ENCODE measurements around the gene WFDC1. TPM values are rescaled to one million over a fixed set of nuclear protein-coding genes. Genes with fewer than 3 reads are reported as not detected.
A peak's percentile ranks its signal among the peaks of the same experiment; 100 is the strongest.

WFDC1 gene
- polyA plus RNA-seq, 6 donors from 2014 or later: not detected

DNA sequence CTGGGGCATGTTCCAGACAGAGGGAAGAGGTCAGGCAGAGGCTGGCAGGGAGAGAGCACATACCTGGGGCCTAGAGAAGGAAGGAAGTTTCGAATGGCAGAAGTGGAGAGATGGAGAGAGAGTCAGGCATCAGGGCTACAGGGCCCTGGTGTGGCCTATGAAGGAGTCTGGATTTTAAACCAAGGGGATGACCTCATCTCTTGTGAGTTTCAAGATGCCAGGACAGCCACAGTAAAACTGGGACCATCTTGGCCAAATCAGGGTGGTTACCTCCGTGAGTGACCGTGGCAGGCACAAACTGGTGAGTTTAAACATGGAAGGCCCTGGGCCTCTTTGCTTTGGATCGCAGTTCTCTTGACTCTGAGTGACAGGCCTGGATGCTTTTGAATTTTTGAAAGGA lies 66.1 kb downstream of the WFDC1 start:
- Mint-ChIP-seq H3K4me3 (no peak overlapping the region), H3K27me3 (peaks cover 14 to 21% (median 16%) of the 10 kb centered on the region in 3 donors), H3K27ac (peak overlapping the region in 1 of 6 donors; percentile 77), H3K4me1 (peaks cover 0 to 5% (median 0%) of the 10 kb centered on the region in 3 donors), H3K36me3 (no peaks in the 10 kb centered on the region), H3K9me3 (no peaks in the 10 kb centered on the region)
- DNase-seq (no peak), ATAC-seq (ENCODE audit: low read depth in 2 of 2) (no peak)

DNA sequence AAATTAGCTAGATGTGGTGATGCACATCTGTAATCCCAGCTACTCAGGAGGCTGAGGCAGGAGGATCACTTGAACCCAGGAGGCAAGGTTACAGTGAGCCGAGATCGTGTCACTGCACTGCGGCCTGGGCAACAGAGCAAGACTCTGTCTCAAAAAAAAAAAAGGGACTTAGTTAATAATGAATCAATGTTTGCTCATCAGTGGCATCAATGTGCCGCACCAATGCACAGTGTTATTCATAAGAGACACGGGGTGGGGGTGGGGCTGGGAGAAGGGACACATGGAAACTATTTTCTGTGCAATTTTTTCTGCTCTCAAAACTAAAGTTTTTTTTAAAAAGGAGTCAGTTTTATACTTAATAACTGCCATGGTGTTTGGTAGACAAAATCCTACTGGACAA lies 66.9 kb downstream of the WFDC1 start:
- Mint-ChIP-seq H3K9me3 (no peaks in the 10 kb centered on the region), H3K27ac (no peak overlapping the region), H3K4me1 (peaks cover 0 to 5% (median 0%) of the 10 kb centered on the region in 3 donors)

DNA sequence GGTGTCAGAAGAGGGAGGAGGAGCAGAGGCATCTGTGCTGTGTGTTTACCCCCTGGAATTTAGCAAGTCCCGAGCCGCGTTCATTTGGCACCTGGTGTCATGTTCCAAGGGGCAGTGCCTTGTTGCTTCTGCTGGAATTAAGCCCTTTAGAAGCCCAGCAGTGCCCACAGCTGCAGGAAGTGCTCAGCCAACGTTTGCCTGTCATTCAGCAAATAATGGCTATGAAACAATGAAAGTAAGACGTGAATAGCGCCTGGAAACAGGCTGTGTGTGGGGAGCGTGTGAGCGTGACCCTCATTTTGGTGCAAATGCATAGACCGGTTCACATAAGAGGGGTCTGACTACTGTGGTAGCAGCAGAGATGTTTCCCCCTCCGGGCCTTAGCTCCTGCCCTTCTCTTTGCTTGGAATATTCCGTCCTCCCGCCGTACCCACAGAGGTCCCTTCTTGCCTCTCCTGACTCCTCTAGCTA lies 67.8 kb downstream of the WFDC1 start:
- Mint-ChIP-seq H3K27ac (no peak overlapping the region), H3K4me3 (no peak overlapping the region), H3K27me3 (peaks cover 24 to 39% (median 29%) of the 10 kb centered on the region in 3 donors), H3K4me1 (peaks cover 4 to 6% (median 5%) of the 10 kb centered on the region in 3 donors), H3K36me3 (no peaks in the 10 kb centered on the region), H3K9me3 (no peaks in the 10 kb centered on the region)
- ATAC-seq (ENCODE audit: low read depth in 2 of 2) (no peak), DNase-seq (no peak)

More for the DNA sequence above, 66.9 kb downstream of the WFDC1 start:
- peaks cover 14 to 29% (median 19%) of the 10 kb centered on the region in 3 donors for H3K27me3 Mint-ChIP-seq
- H3K36me3 Mint-ChIP-seq: no peaks in the 10 kb centered on the region
- no peak overlapping the region for H3K4me3 Mint-ChIP-seq
- ATAC-seq (ENCODE audit: low read depth in 2 of 2): no peak
- DNase-seq: no peak

DNA sequence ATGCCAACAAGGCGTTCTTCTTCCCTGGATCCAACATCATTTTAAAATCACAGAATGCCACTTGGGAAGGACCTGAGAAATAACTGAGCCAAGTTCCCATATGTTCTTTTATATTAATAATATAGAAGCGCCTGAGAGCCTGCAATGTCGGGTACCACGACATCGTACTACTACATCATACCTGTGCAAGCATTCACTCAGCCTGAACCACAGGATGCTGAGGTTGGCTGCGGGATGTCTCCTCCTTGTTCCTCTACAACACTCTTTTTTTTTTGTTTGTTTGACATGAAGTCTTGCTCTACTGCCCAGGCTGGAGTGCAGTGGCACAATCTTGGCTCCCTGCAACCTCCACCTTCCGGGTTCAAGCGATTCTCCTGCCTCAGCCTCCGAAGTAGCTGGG lies 71.5 kb downstream of the WFDC1 start:
- H3K9me3 Mint-ChIP-seq: no peaks in the 10 kb centered on the region
- DNase-seq (no peak), ATAC-seq (ENCODE audit: low read depth in 2 of 2) (no peak)
- H3K27me3 Mint-ChIP-seq: peaks cover 30 to 59% (median 48%) of the 10 kb centered on the region in 3 donors
- no peak overlapping the region for H3K27ac Mint-ChIP-seq
- peaks cover 4 to 15% (median 6%) of the 10 kb centered on the region in 3 donors for H3K4me1 Mint-ChIP-seq
- no peak overlapping the region for H3K4me3 Mint-ChIP-seq
- no peaks in the 10 kb centered on the region for H3K36me3 Mint-ChIP-seq

DNA sequence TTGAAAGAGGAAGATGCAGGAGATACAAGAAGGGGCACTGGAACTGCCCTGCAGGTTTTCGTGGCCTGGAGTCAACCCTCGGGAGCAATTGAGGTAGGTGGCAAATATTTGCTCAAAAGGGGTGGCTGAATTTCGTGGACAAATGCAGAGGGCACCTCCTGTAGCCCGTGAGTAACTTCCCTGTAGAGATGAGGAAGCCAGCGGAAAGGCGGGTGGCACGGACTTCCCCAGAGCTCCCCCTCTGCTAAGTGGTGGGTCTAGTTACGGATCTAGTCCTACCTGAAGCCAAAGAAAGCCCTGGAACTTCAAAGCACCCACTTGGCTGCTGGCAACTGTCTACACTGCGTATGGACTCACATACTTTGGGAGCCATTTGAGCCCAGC lies 72.6 kb downstream of the WFDC1 start:
- Mint-ChIP-seq H3K9me3 (peaks cover 0 to 1% (median 0%) of the 10 kb centered on the region in 7 donors), H3K4me1 (peaks cover 4 to 15% (median 6%) of the 10 kb centered on the region in 3 donors), H3K27ac (no peak overlapping the region), H3K27me3 (peaks cover 29 to 65% (median 57%) of the 10 kb centered on the region in 3 donors), H3K4me3 (peak overlapping the region in 3 of 8 donors; percentile 10 to 20 (median 12)), H3K36me3 (no peaks in the 10 kb centered on the region)
- no peak for ATAC-seq (ENCODE audit: low read depth in 2 of 2)
- no peak for DNase-seq

DNA sequence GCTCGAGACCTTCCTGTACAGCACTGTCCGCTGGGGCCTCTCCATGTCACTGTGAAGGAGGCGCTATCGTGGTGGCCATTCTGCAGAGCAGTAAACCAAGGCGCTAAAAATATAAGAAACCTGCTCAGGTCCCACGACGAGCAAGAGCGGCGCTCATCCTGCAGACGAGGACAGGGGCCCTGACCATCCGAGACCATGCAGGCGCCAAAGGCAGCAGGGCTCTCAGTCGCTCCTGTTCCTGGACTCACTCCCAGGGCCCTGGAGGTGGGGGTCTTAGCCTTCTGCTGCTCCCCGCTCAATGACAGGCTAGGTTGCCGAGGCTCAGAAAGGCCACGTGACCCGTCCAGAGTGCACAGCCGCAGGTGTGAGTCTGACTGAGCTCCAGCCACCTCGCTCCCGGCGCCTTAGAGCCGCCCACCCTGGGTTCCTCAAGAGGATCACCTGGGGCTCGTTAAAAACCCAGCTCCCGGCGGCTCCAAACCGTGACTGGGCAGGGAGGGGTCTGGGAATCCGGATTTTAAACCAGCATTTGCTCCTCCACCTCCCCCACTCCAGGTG lies 73.2 kb downstream of the WFDC1 start:
- peaks cover 26 to 62% (median 57%) of the 10 kb centered on the region in 3 donors for H3K27me3 Mint-ChIP-seq

DNA sequence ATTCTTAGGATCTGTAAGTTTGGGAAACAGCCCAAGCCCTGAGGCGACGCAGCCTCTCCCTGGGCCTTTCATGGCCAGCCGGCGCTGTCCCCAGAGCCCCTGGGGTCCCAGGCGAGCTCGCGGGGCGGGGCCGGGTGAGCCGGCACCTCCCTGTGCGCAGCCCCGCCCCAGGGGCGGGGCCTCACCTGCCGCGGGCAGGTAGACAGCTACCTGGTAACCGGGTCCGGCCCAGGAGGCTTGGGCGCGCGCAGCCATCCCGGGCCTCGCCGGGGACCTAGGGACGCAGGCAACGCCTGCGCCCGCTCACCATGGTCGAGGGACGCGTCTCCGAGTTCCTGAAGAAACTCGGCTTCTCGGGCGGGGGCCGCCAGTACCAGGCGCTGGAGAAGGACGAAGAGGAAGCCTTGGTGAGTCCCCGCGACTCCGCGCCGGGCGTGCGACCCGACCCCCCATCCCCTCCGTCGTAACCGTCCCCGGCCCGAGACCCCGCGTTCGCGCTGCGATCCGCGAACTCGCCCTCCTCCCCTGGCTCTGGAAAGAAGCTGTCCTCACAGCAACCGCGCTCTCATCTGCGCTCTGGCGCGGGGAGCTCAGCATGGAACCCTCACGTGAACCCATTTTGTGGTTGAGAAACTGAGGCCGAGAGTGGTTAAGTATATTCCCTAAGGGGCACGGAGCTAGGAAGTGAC lies 73.8 kb downstream of the WFDC1 start, which contains the start of gene ATP2C2:
Gene ATP2C2, plus strand, starts transcription at position 231 of the 689 bp plus-strand sequence. Its CDS starts 78 bp downstream, at position 309.
- Mint-ChIP-seq H3K27me3 (peaks cover 23 to 65% (median 55%) of the 10 kb centered on the region in 3 donors), H3K4me3 (peak within 1 kb of the TSS in 4 of 8 donors; percentile 8 to 35 (median 15)), H3K9me3 (peaks cover 0 to 1% (median 0%) of the 10 kb centered on the region in 7 donors), H3K36me3 (no peaks in the 10 kb centered on the region), H3K4me1 (peaks cover 4 to 15% (median 6%) of the 10 kb centered on the region in 3 donors), H3K27ac (no peak within 1 kb of the TSS)
- DNase-seq: no peak
- no peak for ATAC-seq (ENCODE audit: low read depth in 2 of 2)

More for the DNA sequence above, 73.2 kb downstream of the WFDC1 start:
- peaks cover 4 to 15% (median 6%) of the 10 kb centered on the region in 3 donors for H3K4me1 Mint-ChIP-seq
- no peak for ATAC-seq (ENCODE audit: low read depth in 2 of 2)
- H3K27ac Mint-ChIP-seq: no peak overlapping the region
- no peak for DNase-seq
- no peaks in the 10 kb centered on the region for H3K36me3 Mint-ChIP-seq
- H3K4me3 Mint-ChIP-seq: no peak overlapping the region
- H3K9me3 Mint-ChIP-seq: peaks cover 0 to 1% (median 0%) of the 10 kb centered on the region in 7 donors

DNA sequence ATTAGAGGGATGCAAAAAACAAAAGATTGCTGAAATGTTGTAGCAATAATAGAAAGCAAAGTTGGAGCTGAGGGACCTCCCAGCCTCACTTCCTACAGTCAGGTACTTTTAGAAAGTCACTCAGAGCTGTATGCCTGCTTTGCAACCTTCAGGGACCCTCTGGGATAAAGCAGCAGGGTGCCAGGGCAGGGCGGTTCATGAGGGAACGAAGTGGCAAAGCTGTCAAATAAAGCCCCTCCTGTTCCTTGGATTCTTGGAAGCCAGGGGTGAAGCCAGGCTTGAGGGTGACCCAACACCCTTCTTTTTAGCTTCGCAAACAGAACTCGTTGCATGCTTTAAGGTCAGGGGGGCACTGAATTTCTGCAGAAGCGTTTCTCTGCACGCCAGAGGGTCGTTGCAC lies 74.4 kb downstream of the WFDC1 start:
- Mint-ChIP-seq H3K4me3 (peak overlapping the region in 1 of 8 donors; percentile 35), H3K4me1 (peaks cover 4 to 15% (median 6%) of the 10 kb centered on the region in 3 donors), H3K9me3 (peaks cover 0 to 1% (median 0%) of the 10 kb centered on the region in 7 donors), H3K27me3 (peaks cover 27 to 69% (median 49%) of the 10 kb centered on the region in 3 donors), H3K36me3 (no peaks in the 10 kb centered on the region), H3K27ac (no peak overlapping the region)
- ATAC-seq (ENCODE audit: low read depth in 2 of 2) (no peak), DNase-seq (no peak)

DNA sequence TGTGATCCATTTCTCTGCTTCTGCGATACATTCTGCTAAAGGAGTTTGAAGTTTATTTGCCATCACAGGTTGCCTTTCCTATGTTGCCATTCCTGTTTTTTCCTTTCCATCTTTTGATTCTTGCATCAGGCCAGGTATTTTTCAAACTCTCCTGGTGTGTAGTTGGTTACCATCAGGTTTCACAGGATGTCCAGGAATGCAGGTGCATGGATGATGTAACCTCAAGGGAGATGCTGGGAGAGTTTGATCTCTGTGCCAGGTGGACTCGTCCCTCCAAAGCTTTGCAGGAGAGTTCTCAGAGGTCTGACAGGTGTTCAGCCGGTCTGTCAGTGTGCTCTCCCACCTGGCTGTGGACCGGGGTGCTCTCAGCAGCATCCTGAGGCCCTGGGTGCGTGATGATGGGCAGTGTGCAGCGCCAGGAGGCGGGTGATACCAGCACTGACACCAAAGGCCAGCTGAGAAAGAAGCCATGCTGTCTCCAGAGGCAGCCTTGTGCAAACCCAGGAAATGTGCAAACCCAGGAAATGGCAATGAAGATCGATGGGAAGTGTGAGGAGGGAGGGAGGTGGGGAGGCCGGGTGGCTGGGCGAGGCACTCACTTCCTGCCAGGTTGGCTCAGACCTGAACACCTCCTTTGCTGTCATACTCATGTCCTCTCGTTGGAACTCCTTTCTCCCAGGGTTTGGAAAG lies 75.4 kb downstream of the WFDC1 start:
- H3K4me3 Mint-ChIP-seq: no peak overlapping the region
- H3K4me1 Mint-ChIP-seq: peaks cover 4 to 15% (median 6%) of the 10 kb centered on the region in 3 donors
- DNase-seq: no peak
- H3K36me3 Mint-ChIP-seq: no peaks in the 10 kb centered on the region
- H3K27ac Mint-ChIP-seq: no peak overlapping the region
- ATAC-seq (ENCODE audit: low read depth in 2 of 2): no peak
- peaks cover 0 to 1% (median 0%) of the 10 kb centered on the region in 7 donors for H3K9me3 Mint-ChIP-seq
- peaks cover 29 to 69% (median 42%) of the 10 kb centered on the region in 3 donors for H3K27me3 Mint-ChIP-seq

DNA sequence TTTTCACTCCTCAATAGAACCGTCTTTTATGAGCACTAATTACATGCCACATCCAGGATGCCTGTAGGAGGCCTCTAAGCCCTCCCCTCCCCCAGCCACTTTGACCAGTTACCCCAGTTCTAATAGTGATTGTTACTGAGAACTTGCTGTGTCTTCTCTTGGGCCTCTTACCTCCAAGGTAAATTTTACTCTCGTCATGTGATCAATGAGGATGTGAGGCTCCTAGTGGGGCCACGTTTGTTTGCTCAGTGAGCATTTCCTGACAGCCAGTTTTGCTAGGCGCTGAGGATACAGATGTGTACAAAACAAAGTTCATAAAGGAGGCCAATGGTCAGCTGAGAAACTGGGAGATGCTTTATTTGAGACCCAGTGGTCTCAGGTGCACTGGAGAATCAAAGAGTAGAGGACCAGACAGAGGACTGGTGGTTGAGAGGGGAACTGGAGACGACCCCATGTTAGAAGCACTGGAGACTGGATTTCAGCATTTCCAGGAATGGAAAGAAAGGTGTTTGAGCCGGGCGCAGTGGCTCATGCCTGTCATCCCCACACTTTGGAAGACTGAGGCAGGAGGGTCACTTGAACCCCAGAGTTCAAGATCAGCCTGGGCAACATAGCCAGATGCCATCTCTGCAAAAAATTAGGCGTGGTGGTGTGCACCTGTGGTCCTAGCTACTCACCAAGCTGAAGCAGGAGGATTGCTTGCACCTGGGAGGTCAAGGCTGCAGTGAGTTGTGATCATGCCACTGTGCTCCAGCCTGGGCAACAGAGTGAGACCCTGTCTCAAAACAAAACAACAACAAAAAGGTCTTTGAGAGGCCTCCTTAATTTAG lies 76.3 kb downstream of the WFDC1 start:
- H3K27ac Mint-ChIP-seq: no peak overlapping the region

DNA sequence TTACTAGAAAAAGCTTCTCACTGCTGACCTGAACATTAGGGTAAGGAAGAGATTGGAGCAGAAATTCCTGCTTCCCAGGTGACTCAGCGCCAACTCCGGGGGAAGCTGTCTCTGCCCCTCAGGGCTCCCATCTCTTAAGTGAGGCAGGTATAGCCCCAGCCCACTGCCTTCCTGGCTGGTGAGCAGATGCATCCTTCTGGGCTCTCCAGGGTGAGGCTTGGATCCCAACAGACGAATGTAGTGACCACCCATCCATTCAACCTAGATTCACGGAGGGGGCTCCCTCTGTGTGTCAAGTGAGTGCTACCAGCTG lies 76.8 kb downstream of the WFDC1 start:
- peaks cover 4 to 15% (median 6%) of the 10 kb centered on the region in 3 donors for H3K4me1 Mint-ChIP-seq
- H3K4me3 Mint-ChIP-seq: no peak overlapping the region
- peaks cover 0 to 1% (median 0%) of the 10 kb centered on the region in 7 donors for H3K9me3 Mint-ChIP-seq
- DNase-seq (no peak), ATAC-seq (ENCODE audit: low read depth in 2 of 2) (no peak)
- peaks cover 29 to 69% (median 49%) of the 10 kb centered on the region in 3 donors for H3K27me3 Mint-ChIP-seq
- no peak overlapping the region for H3K27ac Mint-ChIP-seq
- no peaks in the 10 kb centered on the region for H3K36me3 Mint-ChIP-seq

More for the DNA sequence above, 76.3 kb downstream of the WFDC1 start:
- peaks cover 0 to 1% (median 0%) of the 10 kb centered on the region in 7 donors for H3K9me3 Mint-ChIP-seq
- no peaks in the 10 kb centered on the region for H3K36me3 Mint-ChIP-seq
- H3K4me1 Mint-ChIP-seq: peaks cover 4 to 15% (median 6%) of the 10 kb centered on the region in 3 donors
- peaks cover 29 to 75% (median 50%) of the 10 kb centered on the region in 3 donors for H3K27me3 Mint-ChIP-seq
- ATAC-seq (ENCODE audit: low read depth in 2 of 2) (no peak), DNase-seq (no peak)
- no peak overlapping the region for H3K4me3 Mint-ChIP-seq

DNA sequence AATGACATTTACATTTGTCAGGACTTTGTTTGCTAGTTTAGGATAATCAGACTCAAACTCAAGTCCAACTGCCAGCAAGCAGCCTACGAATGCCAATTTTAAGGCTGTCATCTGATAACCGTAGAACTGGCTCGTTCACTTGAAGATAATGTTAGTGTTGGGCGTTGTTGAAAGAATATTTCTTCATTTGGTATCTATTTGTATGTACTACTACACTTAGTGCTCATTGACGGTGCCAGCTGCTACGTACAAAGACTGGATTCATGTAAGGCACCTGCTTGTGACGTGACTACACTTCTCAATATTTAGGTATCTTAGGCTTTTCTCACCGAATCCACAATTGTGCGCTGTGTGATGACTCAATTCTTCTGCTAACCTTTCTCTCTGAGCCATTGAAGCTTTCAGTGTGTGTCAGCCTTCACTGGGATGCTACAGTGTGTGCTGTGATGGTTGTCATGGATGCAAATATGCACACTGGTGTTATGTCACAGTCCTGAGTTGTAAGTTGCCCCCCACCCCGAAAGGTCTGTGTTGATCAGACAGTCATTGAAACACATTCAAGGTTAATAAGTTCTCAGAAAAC lies 79.3 kb downstream of the WFDC1 start:
- no peak for DNase-seq
- Mint-ChIP-seq H3K36me3 (no peaks in the 10 kb centered on the region), H3K27ac (no peak overlapping the region), H3K9me3 (peaks cover 0 to 1% (median 0%) of the 10 kb centered on the region in 7 donors), H3K27me3 (peaks cover 19 to 57% (median 51%) of the 10 kb centered on the region in 3 donors), H3K4me1 (peaks cover 0 to under 1% (median 0%) of the 10 kb centered on the region in 3 donors), H3K4me3 (no peak overlapping the region)
- no peak for ATAC-seq (ENCODE audit: low read depth in 2 of 2)
